ENCODE measurements around the gene ADAM30.

Gene ADAM30

DNA sequence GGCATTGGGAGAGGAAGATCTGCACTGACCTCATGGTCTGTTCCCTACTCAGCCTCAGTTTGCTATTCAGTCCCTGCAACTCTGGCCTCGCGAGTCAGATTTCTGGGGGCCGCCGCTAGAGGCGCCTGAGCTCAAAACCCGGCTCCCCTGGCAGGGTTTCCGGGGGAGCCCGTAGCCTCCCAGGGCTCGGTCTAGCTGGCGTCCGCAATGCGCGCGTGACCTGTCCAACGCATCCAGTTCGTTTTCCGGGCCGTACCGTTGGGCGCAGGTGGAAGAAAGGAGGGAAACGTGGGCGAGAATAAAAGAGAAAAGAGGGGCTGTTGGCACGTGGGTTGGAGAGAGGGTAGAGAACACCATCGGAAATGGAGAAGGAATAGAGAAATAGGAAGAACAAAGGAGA, at the start of gene ADAM30:
Gene ADAM30 (minus strand): TSS at position 213 of the 400 bp plus-strand sequence. CDS start 179 bp downstream, at position 34.
- no peak for DNase-seq

DNA sequence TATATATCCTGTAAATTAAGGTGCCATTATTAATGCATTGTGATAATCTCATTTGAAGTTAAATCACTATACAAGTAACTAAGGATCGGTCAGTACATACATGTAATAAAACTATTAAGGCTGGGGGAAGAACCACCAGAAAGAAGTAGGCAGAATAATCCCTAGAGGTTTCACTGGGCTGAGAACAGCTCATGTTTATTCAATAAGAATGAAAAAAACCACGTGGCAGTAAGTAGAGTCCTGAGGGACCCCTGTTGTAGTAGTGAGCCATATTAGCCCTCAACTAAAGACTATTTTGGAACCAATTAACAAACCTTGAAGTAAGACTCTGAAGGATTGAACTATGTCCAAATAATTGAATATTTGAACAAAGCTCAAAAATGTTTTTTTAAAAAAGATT, 46.9 kb upstream of the ADAM30 start:
- DNase-seq: no peak

DNA sequence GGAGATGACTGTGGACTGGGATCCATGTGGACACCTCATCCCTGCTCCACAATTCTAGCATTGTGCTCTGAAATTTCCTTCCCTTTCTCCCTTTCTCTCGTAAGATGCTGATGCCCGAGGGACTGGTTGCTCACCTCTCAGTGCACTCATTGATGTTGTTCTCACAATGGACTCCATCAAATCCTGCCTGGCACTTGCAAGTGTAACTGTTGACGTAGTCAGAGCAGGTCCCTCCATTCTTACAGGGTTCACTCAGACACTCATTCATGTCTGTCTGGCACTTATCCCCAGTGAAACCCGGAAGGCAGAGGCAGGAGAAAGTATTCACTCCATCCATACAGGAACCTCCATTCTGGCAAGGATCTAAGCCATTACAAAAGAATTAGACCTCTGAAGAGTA, 45.1 kb upstream of the ADAM30 start:
- no peak for DNase-seq

DNA sequence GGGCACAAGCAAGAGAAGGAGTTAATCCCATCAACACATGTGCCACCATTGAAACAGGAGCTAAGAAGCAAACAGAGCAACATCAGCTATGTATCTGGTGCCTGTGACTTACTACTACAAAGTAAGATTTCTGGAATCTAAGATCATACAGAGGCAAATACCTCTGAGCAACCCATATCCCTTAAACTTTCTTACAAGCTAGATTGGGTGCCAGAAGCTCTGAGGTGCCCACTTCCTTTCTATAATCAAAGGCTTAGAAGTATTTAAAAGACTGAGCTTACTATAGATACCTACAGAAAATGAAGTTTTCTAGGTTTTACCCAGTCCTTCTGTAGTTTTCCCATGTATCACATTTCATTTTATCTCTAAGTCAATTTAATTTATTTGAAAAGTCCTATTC, 44.4 kb upstream of the ADAM30 start:
- DNase-seq: no peak

DNA sequence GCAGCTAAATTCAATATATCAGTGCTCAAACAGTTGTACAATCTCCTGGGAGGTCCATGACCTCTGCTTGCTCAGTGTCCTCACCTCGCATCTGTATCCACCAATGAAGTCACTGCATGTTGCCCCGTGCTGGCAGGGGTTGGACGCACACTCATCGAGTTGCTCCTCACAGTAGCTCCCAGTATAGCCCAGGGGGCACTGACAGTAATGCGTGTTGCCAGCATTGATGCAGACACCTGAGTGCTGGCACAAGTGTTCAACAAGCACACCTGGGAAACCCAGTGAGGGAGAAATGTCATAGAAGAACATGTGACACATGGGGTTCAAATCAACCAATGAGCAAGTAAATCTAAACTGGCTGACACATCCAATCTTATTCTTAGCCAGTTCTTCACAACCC, 40.9 kb upstream of the ADAM30 start:
- no peak for DNase-seq

DNA sequence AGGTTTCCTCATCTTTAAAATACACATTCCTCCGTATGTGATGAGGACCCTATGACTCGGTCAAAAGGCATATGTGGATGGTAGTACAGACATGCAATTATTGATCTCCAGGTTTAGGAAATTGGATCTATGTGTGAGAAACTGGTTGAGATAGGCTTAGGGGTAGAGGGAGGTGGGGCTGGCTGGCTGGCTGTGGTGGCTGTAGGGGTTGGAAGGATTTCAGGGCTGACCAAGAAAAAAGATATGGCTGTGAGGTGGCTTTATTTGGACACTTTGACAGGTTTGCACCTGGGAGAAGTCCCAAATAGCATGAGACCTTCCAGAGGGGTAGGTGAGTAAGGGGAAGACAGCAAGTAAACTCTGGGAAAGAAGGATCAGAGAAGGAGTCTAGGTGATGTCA, 39.6 kb upstream of the ADAM30 start:
- no peak for DNase-seq

DNA sequence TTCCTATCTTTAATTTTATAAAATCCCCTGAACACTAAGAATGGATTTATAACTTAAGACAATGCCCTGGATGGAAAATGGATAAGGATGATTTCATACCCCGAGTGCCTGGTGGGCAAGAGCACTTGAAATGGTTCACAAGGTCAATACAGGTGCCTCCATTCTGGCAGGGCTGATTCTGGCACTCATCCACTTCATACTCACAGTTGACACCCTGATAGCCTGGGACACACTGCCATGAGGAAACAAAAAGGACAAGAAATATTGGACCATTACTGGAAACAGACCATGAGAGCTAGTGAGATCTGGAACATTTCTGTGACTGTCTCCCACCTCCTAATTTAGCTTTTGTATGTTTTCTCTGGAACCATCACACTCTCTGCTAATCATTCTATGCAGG, 39.1 kb upstream of the ADAM30 start:
- no peak for DNase-seq

DNA sequence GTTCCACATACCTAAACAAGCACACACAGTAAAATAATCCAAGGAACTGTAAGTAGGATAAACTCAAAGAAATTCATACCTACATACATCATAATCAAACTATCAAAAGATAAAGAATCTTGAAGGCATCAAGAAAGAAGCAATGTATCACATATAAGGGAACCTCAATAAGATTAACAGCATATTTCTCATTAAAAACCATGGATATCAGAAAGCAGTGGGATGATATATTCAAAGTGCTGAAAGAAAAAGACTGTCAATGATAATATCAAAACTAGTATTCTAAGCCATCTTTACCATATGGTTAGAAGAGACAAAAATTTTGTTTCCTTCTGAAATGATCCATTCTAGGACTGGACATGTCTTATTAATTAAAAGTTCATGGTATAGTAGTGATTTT, 37.1 kb upstream of the ADAM30 start:
- DNase-seq: no peak

DNA sequence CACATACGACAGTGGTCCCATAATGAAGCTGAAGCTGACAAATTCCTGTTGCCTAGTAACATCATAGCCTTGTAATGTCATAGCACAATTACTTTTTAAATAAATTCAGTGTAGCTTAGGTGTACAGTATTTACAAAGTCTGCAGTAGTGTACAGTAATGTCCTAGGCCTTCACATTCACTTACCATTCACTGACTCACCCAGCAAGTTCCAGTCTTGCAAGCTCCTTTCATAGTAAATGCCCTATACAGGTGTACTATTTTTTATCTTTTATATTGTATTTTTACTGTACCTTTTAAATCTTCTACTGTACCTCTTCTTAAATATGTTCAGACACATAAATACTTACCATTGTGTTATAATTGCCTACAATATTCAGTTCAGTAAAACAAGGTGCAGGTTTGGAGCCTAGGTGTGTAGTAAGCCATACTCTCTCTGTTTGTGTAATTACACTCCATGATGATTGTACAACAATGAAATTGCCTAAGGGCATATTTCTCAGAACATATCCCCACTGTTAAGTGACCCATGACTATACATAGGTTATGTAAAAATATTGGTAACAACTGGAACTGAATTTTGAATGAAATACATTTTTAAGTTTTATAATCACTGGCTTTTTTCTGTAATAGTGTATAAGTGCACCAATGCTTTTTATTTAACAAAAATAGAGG, 33.5 kb upstream of the ADAM30 start:
- DNase-seq: no peak

DNA sequence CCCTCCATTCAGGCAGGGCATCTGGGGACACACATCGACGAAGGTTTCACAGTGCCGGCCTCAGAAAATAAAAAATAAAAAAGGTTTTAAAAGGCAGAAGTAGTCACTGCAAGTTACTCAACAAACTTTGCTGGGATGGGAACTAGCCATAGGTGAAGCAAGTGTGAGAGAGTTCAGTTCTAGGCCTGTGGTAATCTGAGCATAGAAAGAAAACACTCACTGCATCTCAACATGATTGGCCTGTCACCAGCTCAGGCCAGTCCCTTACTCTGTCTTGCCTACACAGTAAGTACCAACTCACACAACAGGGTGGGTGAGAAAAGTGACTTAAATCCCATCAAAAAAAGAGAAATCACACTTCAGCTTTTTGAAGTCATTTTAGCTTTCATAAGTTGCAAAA, 30.2 kb upstream of the ADAM30 start:
- DNase-seq: no peak

DNA sequence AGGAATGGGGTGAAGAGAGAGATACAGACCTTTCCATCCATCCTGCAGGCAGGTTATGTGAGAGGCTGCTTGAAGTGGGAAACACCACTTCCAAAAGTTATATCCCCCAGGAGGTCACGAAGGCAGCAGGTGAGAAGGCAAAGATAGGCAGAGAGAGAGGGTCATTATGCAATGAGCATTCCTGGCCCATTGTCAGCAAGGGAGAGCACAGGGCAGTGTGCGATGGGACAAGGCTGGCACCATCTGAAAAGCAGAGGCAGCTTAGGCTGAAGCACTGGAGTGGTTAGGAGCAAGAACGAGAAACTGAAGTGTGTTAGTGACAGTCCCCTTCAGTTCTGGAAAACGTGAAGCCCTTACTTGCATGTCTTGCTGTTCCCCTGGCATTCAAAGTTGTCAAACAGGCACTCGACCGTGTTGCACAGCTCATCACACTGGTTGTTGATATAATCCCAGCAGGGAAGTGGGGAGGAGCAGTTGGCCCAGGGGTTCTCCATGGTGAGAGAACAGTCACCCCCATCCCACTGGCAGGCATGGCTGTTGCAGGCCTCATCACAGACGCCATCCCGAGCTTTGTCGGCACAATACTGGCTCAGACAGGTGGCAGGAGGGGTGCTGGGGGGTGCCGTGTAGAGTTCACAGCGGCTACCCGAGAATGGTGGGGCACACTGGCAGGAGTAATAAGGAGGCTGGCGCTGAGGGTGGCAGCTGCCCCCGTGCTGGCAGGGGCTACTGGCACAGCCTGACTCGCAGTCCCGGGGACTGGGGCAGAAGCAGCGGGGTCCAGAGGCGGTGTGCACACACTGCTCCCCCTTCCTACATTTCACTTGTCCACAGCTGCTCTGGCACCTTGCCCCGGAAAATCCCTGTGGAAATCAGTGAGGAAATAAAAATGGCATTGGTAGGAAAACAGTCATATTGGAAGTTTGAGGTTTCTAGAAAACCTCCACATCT, 28.9 kb upstream of the ADAM30 start:
- DNase-seq: peak; percentile 69

DNA sequence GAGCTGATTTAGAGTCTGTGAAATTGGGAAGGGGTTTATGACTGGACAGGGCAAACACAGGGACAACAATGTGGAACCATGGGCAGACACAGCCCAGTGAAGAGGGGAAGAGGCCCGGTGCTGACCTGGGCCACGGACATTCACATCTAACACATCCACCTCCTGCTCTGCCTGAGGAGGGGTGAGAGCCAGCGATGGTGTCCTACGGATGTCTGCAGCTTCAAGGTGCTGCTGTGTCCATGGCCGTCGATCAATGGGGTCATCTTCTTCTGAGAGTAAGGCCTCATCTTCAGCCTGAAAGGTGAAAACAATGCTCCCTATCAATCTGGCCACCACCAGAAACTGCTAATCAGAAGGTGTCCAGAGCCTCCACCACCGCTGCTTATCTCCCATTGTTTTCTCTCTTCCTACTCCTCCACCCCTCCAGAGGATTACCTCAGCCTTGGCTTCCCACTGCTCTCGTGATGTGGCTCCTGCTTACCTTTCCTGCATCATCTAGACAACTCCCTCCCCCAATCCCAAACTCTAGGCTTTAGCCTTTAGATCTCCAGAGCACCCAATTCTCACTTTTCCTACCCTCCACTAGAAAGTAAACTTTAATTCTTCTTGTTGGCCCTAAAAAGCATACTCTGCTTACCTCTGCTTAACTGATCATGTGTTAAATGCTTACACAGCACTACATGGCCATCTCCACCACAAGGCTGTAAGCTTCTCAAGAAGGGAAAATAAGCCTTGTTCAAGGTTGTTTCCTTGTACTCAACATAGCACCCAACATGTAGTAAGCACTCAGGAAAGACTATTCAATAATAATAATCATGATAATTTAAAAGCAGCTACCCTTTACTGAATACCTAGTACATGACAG, 24.0 kb upstream of the ADAM30 start:
- DNase-seq: no peak

DNA sequence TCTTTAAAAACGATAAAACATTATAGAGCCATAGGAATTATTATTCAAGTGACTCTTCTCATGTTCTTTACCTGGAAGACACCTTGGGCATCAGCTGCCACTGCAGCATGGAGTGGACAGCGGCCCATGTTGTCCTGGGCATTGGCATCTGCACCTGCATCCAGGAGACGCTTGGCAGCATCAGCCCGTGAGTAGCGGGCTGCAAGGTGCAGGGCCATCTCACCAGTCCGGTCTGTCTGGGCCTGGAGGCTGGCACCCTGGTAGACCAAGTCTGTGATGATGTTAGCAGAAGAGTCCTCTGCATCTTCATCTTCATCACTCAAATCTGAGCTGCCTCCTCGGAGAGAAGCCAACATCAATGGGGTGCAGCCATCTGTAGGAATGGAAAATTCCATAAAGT, 22.9 kb upstream of the ADAM30 start:
- no peak for DNase-seq

DNA sequence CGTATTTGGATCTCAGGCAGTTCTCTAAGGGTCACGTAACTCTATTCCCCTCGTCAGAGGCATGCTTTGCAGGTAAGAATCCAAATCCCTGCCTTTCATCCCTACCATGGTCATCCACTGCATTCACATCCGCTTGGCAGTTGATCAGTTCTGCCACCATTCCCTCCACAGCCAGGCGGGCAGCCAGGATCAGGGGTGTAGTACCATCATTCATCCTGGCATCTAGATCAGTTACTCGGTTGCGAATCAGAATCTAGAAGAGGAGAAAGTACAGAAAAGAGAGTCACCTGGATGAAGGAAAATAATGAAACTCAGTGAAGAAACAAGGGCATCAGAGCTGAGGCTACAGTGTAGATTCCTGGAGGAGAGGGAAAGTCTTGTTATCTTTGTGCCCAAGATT, 22.0 kb upstream of the ADAM30 start:
- DNase-seq: no peak

DNA sequence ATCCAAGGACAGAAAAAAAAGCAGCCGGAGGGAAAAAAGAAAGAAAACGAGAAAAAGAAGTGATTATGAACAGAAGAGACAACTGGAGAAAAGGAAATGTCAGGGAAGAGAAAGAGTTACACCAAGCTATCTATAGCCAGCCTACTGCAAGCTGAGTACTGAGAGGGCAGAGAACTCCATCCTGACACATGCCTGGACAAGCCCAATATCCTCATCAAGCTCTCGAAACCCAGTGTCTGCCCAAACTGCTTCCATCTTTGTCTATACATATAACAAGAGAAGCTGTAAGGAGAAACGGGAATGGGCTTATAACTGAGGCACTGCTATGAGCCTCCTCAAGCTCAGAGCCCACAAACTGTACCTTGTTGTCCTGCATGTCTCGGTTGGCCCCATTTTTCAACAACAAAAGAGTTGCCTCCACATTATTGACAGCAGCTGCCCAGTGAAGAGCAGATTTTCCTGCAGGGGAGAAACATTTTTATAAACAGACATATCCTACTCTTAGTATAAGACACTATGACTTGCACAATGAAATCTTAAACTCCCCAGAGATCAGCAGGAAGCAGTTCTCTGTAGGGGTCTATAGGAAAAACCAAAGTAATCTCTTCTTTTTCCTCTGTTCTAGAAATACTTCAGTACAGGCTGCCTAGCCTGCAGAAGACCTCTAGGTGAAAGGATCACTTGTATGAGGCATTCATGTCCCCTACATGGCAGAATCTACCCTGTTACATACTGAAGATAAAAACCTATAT, 21.2 kb upstream of the ADAM30 start:
- no peak for DNase-seq

DNA sequence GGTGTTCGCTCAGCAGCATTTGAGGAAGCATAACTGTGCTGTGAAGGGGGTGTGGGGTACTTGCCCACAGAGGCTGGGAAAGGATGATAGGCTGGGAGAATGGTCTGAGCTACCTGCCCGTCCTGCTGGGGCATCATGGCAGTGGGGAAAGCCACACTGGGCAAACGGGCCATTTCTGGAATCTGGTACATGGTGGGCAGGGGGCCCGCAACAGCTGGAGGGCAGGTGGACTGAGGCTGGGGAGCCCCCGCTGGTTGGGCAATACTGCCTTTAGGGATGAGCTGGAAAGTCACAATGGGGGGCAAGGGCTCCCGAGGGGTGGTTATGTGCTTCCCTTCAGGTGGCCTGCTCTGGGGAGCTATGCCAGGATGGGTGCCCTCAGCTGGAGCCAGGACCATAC, 19.2 kb upstream of the ADAM30 start:
- DNase-seq: no peak

DNA sequence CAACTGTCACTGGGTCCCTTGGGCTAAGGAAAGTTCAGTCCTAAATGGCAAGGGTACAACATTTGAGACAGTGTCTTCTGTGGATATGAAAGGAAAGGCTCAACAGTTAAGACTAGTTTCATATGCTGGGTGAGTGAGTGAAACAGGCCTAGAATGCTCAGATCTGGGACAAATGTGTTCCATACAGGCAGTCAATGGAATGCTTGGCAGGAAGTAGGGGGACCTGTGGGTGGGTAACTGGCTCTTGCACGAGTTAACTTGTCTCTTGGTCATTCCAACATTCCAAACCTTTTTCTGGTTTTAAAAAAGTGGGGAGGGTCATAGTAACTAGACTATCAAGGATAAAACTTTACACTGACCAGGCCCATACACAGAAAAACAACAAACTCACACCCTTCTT, 17.8 kb upstream of the ADAM30 start:
- no peak for DNase-seq

DNA sequence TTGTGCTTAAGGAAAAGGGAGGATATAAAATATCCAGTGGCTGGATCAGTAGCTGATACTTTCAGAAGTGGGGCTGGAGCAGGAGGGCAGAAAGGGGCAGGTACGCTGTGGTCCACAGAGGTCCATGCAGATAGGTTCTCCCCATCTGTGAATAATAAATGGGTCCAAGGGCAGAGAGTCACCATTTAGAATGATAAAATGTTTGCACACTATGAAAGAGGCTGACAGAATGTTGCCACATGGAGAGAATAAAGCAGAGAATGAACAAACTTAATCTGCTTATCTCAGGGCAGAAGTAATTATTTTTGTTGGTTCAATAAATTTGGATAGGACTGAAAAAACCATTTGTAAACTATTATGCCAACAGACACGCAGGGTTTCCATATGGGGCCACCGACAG, 16.6 kb upstream of the ADAM30 start:
- DNase-seq: no peak

DNA sequence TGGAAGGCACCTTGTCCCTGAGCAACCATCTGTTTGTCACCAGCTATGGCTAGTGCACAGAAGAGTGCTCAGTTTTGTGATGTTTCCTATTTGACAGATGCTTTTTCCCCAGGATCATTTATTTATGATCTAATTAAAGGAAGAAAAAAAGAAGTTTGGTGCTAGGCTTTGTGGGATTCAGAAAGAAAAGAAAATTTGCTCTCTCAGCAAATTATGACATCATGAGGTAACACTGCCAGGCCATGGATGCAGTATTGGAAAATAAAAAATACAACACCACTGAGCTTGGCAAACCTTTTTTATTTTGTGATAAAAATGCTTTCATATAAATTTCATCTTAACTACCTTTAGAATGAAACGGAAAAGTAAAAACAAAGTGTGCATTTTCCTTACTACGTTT, 15.5 kb upstream of the ADAM30 start:
- DNase-seq: no peak

DNA sequence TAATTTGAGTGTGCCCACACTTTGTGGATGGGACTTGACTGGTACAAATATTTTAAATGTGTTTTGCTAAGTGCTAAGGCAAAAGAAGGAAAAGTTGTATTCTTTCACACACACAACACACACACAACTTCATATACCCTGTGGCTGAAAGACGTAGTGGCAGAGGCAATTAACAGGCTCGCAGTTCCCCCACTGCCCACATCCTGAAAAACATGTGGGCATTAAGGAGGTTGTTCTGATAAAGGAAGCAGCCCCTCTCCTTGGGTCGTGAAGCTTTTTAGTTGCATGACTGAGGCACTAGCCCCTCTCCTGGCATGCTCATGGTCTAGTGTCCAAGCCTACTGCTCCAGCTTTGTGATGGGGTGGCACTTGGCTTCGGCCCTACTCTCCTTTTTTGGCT, 14.3 kb upstream of the ADAM30 start:
- DNase-seq: no peak

DNA sequence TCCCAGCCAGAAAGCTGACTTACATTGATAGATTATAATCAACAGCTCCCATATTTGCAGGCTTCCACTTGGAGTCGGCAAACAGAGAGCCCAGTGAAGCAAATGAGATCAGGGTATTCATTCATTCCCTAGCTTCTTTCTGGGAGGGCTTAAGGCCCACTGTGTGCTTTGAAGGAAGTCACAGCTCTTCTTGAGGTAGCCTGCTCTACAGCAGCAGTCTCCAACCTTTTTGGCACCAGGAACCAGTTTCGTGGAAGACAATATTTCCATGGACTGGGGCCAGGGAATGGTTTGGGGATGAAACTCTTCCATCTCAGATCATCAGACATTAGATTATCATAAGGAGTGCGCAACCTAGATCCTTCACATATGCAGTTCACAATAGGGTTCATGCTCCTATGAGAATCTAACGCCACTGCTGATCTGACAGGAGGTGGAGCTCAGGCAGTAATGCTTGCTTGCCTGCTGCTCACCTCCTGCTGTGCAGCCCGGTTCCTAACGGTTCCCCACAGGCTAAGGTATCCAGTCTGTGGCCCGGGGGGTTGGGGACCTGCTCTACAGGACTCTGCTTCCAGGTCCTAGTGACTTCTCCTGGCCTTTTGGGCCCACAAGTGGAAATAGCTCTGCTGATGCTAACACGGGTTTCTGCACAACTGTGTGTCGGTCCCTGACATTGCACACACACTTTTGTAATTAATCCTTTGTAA, 13.7 kb upstream of the ADAM30 start:
- no peak for DNase-seq

DNA sequence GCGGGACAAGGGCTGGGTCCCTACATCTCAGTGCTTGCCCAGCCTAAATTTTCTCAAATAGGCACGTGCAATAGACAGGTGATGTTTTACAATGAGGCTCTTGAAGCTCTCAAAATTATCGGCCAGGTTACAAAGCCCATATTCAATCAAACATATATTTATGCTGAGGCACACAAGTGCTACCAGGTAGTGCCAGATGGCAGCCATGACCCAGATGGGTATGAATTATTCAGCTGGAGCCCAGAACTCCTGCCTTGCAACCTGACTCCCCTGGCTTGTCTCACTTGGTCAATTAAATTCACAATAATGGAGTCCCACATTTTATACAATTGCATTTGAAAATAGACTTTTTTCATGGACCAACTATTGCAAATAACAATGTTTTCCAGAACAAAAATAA, 12.3 kb upstream of the ADAM30 start:
- no peak for DNase-seq

All from left hindlimb (tissue), 1 donor.